ENCODE measurements around the gene KRTAP5-3. TPM values are rescaled to one million over a fixed set of nuclear protein-coding genes. Genes with fewer than 3 reads are reported as not detected.
A peak's percentile ranks its signal among the peaks of the same experiment; 100 is the strongest.
"Not testable (repeated sequence)": the region's sequence is repeated elsewhere in the genome, so short reads cannot be mapped to it uniquely, and the experiment has no call there.

KRTAP5-3 gene
- total RNA-seq, 2 experiments from 2014 or later: not detected

GRCh38 chr11:1581976-1582375, 26.3 kb downstream of the KRTAP5-3 start:
- Mint-ChIP-seq H3K4me3 (no peak overlapping the region), H3K27me3 (peaks cover 1% of the 10 kb centered on the region), H3K27ac (no peak overlapping the region), H3K9me3 (peaks cover 5% of the 10 kb centered on the region), H3K4me1 (peaks cover 9% of the 10 kb centered on the region), H3K36me3 (ENCODE audit: low read depth) (no peaks in the 10 kb centered on the region)
- no peak for DNase-seq
- CTCF ChIA-PET: interaction anchor here (0.8 to 1.3 kb wide), 2 partner anchors 8 to 13 kb away, joined by 3 to 4 read pairs; no protein-coding TSS in a partner anchor
- POLR2A ChIA-PET: no interaction called here

DNA sequence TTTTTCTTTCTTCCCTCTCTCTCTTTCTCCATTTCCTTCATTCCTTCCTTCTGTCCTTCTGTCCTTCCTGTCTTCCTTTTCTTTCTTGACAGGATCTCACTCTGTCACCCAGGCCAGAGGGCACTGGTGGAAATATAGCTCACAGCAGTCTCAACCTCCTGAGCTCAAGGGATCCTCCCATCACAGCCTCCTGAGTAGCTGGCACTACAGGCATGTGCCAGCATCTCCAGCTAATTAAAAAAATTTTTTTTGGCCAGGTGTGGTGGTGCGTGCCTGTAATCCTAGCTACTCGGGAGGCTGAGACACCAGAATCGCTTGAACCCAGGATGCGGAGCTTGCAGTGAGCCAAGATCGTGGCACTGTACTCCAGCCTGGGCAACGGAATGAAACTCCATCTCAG, 31.4 kb downstream of the KRTAP5-3 start:
- H3K4me1 Mint-ChIP-seq: peaks cover 8% of the 10 kb centered on the region
- peaks cover 5% of the 10 kb centered on the region for H3K9me3 Mint-ChIP-seq
- no peak for DNase-seq
- ChIA-PET POLR2A (interaction anchor here (3.4 kb wide), 1 partner anchor 12 kb away, joined by 12 read pairs; no protein-coding TSS in a partner anchor), CTCF (interaction anchor here (0.5 to 7.4 kb wide), 7 partner anchors 9 to 721 kb away, joined by 3 to 68 read pairs (median 4); no protein-coding TSS in a partner anchor)
- peaks cover 23% of the 10 kb centered on the region for H3K27me3 Mint-ChIP-seq
- H3K4me3 Mint-ChIP-seq: no peak overlapping the region
- no peaks in the 10 kb centered on the region for H3K36me3 Mint-ChIP-seq (ENCODE audit: low read depth)
- H3K27ac Mint-ChIP-seq: no peak overlapping the region

DNA sequence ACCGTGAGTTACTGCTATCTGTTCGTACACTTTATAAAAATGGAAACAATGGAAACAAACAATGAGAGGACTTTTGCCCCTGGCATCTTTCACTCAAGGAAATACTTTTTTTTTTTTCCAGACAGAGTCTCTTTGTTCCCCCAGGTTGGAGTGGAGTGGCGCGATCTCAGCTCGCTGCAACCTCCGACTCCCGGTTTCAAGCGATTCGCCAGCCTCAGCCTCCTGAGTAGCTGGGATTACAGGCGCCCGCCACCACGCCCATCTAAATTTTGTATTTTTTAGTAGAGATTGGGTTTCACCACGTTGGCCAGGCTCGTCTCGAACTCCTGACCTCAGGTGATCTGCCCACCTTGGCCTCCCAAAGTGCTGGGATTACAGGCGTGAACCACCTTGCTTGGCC, 32.5 kb downstream of the KRTAP5-3 start:
- H3K4me1 Mint-ChIP-seq; H3K4me3 Mint-ChIP-seq; H3K27ac Mint-ChIP-seq; H3K9me3 Mint-ChIP-seq; H3K36me3 Mint-ChIP-seq (ENCODE audit: low read depth); DNase-seq: not testable (repeated sequence)
- ChIA-PET POLR2A (interaction anchor here (1.0 kb wide), 1 partner anchor 29 kb away, joined by 6 read pairs; no protein-coding TSS in a partner anchor), CTCF (interaction anchor here (1.0 to 7.4 kb wide), 6 partner anchors 13 to 372 kb away, joined by 3 to 68 read pairs (median 7); no protein-coding TSS in a partner anchor)
- peaks cover 25% of the 10 kb centered on the region for H3K27me3 Mint-ChIP-seq

GRCh38 chr11:1574933-1575242, 33.4 kb downstream of the KRTAP5-3 start:
- H3K27ac Mint-ChIP-seq: no peak overlapping the region
- CTCF ChIA-PET: interaction anchor here (0.8 to 7.4 kb wide), 25 partner anchors 8 to 371 kb away, joined by 3 to 68 read pairs (median 4); partner anchors contain the start of gene KRTAP5-2
- H3K4me1 Mint-ChIP-seq: peaks cover 11% of the 10 kb centered on the region

GRCh38 chr11:1574238-1574932, 33.9 kb downstream of the KRTAP5-3 start:
- POLR2A ChIA-PET: interaction anchor here (0.6 to 1.4 kb wide), 5 partner anchors 10 to 31 kb away, joined by 3 to 7 read pairs (median 4); partner anchors contain the start of gene KRTAP5-1

More at GRCh38 chr11:1574933-1575242, 33.4 kb downstream of the KRTAP5-3 start:
- Mint-ChIP-seq H3K27me3 (peaks cover 30% of the 10 kb centered on the region), H3K4me3 (peak overlapping the region; percentile 7), H3K36me3 (ENCODE audit: low read depth) (no peaks in the 10 kb centered on the region), H3K9me3 (peaks cover 5% of the 10 kb centered on the region)
- DNase-seq: no peak
- POLR2A ChIA-PET: interaction anchor here (0.6 to 1.4 kb wide), 5 partner anchors 10 to 30 kb away, joined by 3 to 7 read pairs (median 4); partner anchors contain the start of gene KRTAP5-1

DNA sequence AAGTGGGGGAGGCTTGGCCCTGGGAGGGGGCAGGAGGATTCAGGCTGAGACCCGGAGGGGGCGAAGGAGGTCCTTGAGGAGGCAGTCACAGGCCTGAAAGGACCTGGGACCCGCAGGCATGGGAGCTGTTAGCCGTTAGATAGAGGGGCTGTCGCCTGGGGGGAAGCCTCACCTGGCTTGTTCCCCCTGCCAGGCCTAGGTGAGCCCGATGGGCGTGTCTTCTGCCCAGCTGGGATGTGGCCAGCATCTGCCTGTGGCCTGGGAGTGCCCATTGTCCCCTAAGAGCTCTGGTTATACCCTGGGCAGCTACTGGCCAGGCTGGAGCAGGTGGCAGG, 34.4 kb downstream of the KRTAP5-3 start:
- CTCF ChIA-PET: interaction anchor here (1.3 to 7.4 kb wide), 4 partner anchors 8 to 27 kb away, joined by 3 to 68 read pairs (median 24); partner anchors contain the start of gene KRTAP5-2
- Mint-ChIP-seq H3K4me3 (peak overlapping the region; percentile 37), H3K27me3 (peaks cover 35% of the 10 kb centered on the region)

More at GRCh38 chr11:1574238-1574932, 33.9 kb downstream of the KRTAP5-3 start:
- Mint-ChIP-seq H3K4me1 (peaks cover 11% of the 10 kb centered on the region), H3K27me3 (peaks cover 33% of the 10 kb centered on the region), H3K9me3 (peaks cover 5% of the 10 kb centered on the region), H3K36me3 (ENCODE audit: low read depth) (no peaks in the 10 kb centered on the region), H3K4me3 (peak overlapping the region; percentile 49), H3K27ac (no peak overlapping the region)
- peak; percentile 60 for DNase-seq
- CTCF ChIA-PET: interaction anchor here (0.8 to 7.4 kb wide), 26 partner anchors 8 to 371 kb away, joined by 3 to 68 read pairs (median 4); partner anchors contain the start of gene KRTAP5-2

GRCh38 chr11:1573077-1573902, 35.0 kb downstream of the KRTAP5-3 start:
- Mint-ChIP-seq H3K27me3 (peaks cover 35% of the 10 kb centered on the region), H3K36me3 (ENCODE audit: low read depth) (no peaks in the 10 kb centered on the region), H3K4me3 (peak overlapping the region; percentile 37), H3K27ac (no peak overlapping the region), H3K4me1 (peaks cover 11% of the 10 kb centered on the region), H3K9me3 (peaks cover 3% of the 10 kb centered on the region)
- POLR2A ChIA-PET: interaction anchor here (0.8 to 1.1 kb wide), 3 partner anchors 9 to 20 kb away, joined by 3 to 4 read pairs (median 3); no protein-coding TSS in a partner anchor
- no peak for DNase-seq
- CTCF ChIA-PET: interaction anchor here (0.5 to 7.4 kb wide), 4 partner anchors 9 to 646 kb away, joined by 3 to 68 read pairs (median 24); no protein-coding TSS in a partner anchor

More for the DNA sequence above, 34.4 kb downstream of the KRTAP5-3 start:
- POLR2A ChIA-PET: interaction anchor here (0.8 to 1.4 kb wide), 4 partner anchors 9 to 20 kb away, joined by 3 to 4 read pairs (median 3); partner anchors contain the start of gene KRTAP5-1
- H3K36me3 Mint-ChIP-seq (ENCODE audit: low read depth): no peaks in the 10 kb centered on the region
- peaks cover 11% of the 10 kb centered on the region for H3K4me1 Mint-ChIP-seq
- DNase-seq: peak; percentile 25
- H3K27ac Mint-ChIP-seq: no peak overlapping the region
- peaks cover 5% of the 10 kb centered on the region for H3K9me3 Mint-ChIP-seq

GRCh38 chr11:1572197-1573076, 35.8 kb downstream of the KRTAP5-3 start, which contains the start of gene DUSP8:
DUSP8 (minus strand) TSS chr11:1572271; CDS start chr11:1565826, 6,445 bp downstream.
- Mint-ChIP-seq H3K27me3 (peaks cover 35% of the 10 kb centered on the region), H3K9me3 (no peaks in the 10 kb centered on the region), H3K4me3 (peak within 1 kb of the TSS; percentile 30), H3K27ac (no peak within 1 kb of the TSS), H3K4me1 (peaks cover 11% of the 10 kb centered on the region), H3K36me3 (ENCODE audit: low read depth) (no peaks in the 10 kb centered on the region)
- POLR2A ChIA-PET: interaction anchor here (1.1 kb wide), 1 partner anchor 17 kb away, joined by 3 read pairs; no protein-coding TSS in a partner anchor
- CTCF ChIA-PET: interaction anchor here (0.7 to 5.1 kb wide), 2 partner anchors 25 to 26 kb away, joined by 6 to 44 read pairs; no protein-coding TSS in a partner anchor
- DNase-seq: peak; percentile 92

GRCh38 chr11:1571760-1572196, 36.5 kb downstream of the KRTAP5-3 start:
- H3K36me3 Mint-ChIP-seq (ENCODE audit: low read depth): no peaks in the 10 kb centered on the region
- H3K4me1 Mint-ChIP-seq: peaks cover 11% of the 10 kb centered on the region
- H3K27me3 Mint-ChIP-seq: peaks cover 35% of the 10 kb centered on the region
- no peak for DNase-seq
- no peak overlapping the region for H3K4me3 Mint-ChIP-seq
- POLR2A ChIA-PET: no interaction called here
- H3K27ac Mint-ChIP-seq: no peak overlapping the region
- CTCF ChIA-PET: no interaction called here
- no peaks in the 10 kb centered on the region for H3K9me3 Mint-ChIP-seq

DNA sequence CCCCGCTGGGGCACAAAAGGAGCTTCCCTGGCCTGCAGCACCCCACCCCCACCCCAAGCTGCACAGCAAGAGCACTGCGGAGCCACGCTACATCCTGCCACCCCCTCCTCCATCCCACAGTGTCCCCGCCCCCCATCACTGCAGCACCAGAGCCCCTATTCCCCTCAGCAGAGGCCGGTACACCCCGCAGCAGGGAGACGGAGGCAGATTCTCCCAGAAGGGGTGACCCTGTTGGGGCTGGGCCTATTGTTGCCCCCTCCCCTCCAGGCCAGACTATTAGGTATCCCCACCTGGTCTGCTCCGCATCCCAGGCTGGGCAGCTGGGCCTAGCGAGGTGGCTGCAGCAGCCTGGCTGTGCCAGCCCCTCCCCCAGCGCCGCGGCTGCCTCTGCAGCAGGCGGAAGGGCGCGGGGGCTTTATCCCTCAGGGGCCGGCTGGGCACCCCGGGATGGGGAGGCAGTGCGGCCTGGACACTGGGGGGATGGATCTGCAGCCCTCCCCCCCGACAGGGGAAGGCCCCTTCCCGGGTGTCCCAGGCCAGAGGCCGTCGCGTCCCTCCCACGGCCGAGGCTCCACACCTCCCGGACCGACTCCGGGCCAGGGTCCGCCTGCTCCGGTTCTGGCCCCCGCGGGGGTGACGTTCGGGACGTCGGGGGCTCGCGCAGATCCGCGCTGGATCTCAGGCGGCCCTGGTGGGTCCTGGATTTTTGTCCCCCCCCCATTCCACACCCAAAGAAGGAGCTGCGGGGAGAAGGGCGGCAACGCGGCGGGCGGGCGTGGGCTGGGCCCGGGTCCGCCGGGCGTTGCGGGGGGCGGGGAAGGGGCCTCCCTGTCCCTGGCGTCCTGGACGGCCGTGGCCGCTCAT, 37.1 kb downstream of the KRTAP5-3 start:
- Mint-ChIP-seq H3K27ac (no peak overlapping the region), H3K9me3 (no peaks in the 10 kb centered on the region), H3K36me3 (ENCODE audit: low read depth) (no peaks in the 10 kb centered on the region), H3K4me3 (peak overlapping the region; percentile 53), H3K27me3 (peaks cover 31% of the 10 kb centered on the region), H3K4me1 (peaks cover 11% of the 10 kb centered on the region)
- POLR2A ChIA-PET: no interaction called here
- CTCF ChIA-PET: no interaction called here
- no peak for DNase-seq

GRCh38 chr11:1570531-1570895, 37.8 kb downstream of the KRTAP5-3 start:
- ChIA-PET POLR2A (no interaction called here), CTCF (no interaction called here)
- H3K9me3 Mint-ChIP-seq: no peaks in the 10 kb centered on the region
- peak overlapping the region; percentile 53 for H3K4me3 Mint-ChIP-seq
- no peaks in the 10 kb centered on the region for H3K36me3 Mint-ChIP-seq (ENCODE audit: low read depth)
- H3K27ac Mint-ChIP-seq: no peak overlapping the region
- peaks cover 11% of the 10 kb centered on the region for H3K4me1 Mint-ChIP-seq
- DNase-seq: no peak
- H3K27me3 Mint-ChIP-seq: peaks cover 29% of the 10 kb centered on the region
